Skeletal muscle tissue (tissue), 4 donors: ENCODE data around the gene KIT. TPM values are rescaled to one million over a fixed set of nuclear protein-coding genes. Genes with fewer than 3 reads are reported as not detected.

Experiments
- H3K27ac ChIP-seq: one replicate; pipeline ENCODE4 v1.7.0; 2013; ENCODE audit warnings: mild to moderate bottlenecking, low read depth, low read length, inconsistent platforms
- H3K27me3 ChIP-seq, 3 donors: one replicate each; pipeline ENCODE4 v1.7.0; 2013; ENCODE audit warnings: low read length in 3 of 3; ENCODE audit not compliant: control insufficient read depth in 3 of 3, insufficient read depth in 3 of 3
- H3K36me3 ChIP-seq, 3 donors: one replicate each; pipeline ENCODE4 v1.7.0; 2013; ENCODE audit warnings: low read length in 3 of 3; ENCODE audit not compliant: control insufficient read depth in 3 of 3, insufficient read depth in 3 of 3
- H3K4me1 ChIP-seq, 3 donors: one replicate each; pipeline ENCODE4 v1.7.0; 2013; ENCODE audit warnings: low read length in 3 of 3, mild to moderate bottlenecking in 3 of 3; ENCODE audit not compliant: control insufficient read depth in 3 of 3, insufficient read depth in 3 of 3
- H3K4me3 ChIP-seq, 3 donors: one replicate each; pipeline ENCODE4 v1.7.0; 2013; ENCODE audit warnings: low read length in 3 of 3
- H3K9ac ChIP-seq, 3 donors: one replicate each; pipeline ENCODE4 v1.7.0; 2013; ENCODE audit warnings: low read length in 3 of 3, mild to moderate bottlenecking in 3 of 3, moderate library complexity in 2 of 3, low read depth in 1 of 3
- H3K9me3 ChIP-seq, 3 donors: one replicate each; pipeline ENCODE4 v1.7.0; 2013; ENCODE audit warnings: low read length in 3 of 3; ENCODE audit not compliant: control insufficient read depth in 3 of 3
- total RNA-seq: library from RNA; depleted of rRNA; stranded (reverse); fragments of >200 nt; gene quantifications from one replicate; pipeline ENCODE4 v1.2.3, GENCODE V29; 2014
- donor health status: Osteomylitis.

Gene KIT
- total RNA-seq, 1 donor from 2014 or later: 11.5 TPM

DNA sequence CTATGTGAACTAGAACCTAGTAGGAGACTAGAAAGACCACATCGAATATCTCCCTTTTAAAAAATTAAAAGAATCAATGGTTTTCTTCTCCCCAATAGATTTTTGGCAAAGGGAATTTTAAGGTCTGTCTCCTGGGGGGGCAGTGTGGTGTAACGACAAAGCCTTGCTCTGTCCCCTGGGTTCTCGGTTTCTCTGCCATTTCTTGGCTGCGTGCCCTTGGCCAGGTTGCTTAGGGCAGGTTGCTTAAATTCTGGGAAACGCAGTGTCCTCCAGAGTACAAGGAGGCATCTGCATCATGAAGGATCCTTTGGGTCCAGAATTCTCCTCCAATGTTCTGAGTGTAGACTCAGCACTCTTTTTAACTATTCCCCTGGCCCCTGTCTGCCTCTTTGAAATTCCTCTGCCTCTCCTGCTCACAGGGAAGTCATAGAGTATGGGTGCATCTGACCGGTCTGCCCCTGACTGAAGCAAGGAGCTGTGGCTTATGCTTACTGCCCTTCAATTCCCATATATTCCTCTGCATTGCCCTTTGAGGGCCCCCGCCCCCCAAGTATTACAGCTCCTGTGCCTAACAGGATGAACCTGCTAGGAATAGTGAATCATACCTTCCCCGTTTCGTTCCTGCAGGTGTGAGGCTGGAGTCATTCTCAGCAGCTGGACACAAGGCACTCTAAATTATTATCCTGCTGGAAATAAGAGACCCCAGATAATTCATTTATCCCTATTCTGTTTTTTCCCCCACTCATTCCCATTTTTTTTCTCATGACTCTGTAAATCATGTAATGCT is 2.2 kb downstream of the KIT start:
- Histone ChIP-seq H3K9ac (no peak overlapping the region), H3K9me3 (no peaks in the 10 kb centered on the region), H3K4me1 (peaks cover 20 to 27% (median 22%) of the 10 kb centered on the region in 3 donors), H3K36me3 (no peaks in the 10 kb centered on the region), H3K27ac (no peak overlapping the region), H3K27me3 (peaks cover 12 to 46% (median 45%) of the 10 kb centered on the region in 3 donors), H3K4me3 (peak overlapping the region; percentile 64 to 69 (median 67))

DNA sequence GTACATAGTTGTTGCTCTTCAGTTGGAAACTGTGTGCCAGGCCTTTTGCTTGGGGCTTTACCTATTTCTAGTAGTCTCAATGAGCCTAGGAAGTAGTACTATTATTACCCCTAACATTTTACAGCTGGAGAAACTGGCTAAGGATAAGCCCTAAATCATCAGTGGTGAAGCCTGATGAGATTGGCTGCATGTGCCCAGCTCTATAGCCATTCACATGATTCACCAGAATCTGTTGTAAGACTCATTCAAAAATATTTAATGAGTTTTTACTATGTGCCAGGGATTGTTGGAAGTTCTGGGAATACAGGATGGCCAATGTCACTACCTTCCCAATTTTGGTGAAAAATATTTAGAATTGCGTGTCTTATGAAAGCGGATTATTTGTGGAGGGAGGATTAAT is 2.8 kb downstream of the KIT start:
- H3K9ac ChIP-seq: no peak overlapping the region
- no peaks in the 10 kb centered on the region for H3K36me3 ChIP-seq
- peaks cover 12 to 45% (median 44%) of the 10 kb centered on the region in 3 donors for H3K27me3 ChIP-seq
- H3K4me3 ChIP-seq: no peak overlapping the region
- H3K4me1 ChIP-seq: peaks cover 20 to 27% (median 22%) of the 10 kb centered on the region in 3 donors
- no peak overlapping the region for H3K27ac ChIP-seq
- H3K9me3 ChIP-seq: no peaks in the 10 kb centered on the region

DNA sequence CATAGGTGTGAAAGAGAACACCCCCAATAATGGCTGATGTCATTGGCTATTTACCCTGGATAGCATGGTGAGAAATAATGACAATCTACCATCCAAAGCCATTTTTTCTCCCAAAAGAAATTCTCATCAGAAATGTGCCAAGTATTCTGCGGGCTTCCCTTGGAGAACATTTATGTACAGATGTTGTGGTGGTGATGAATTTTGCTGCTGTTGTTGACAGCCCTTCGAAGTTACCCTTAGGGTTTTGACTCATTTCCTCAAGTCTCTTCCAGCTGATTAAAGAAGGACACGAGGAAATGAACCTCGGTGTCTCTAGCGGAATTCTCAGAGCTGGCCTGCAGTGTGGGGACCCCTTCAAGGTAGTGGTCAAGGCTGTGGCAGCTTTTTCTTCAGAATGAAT is 3.4 kb downstream of the KIT start:
- no peaks in the 10 kb centered on the region for H3K36me3 ChIP-seq
- H3K9ac ChIP-seq: no peak overlapping the region
- no peaks in the 10 kb centered on the region for H3K9me3 ChIP-seq
- peaks cover 20 to 27% (median 22%) of the 10 kb centered on the region in 3 donors for H3K4me1 ChIP-seq
- H3K27me3 ChIP-seq: peaks cover 12 to 45% (median 42%) of the 10 kb centered on the region in 3 donors
- H3K27ac ChIP-seq: no peak overlapping the region
- no peak overlapping the region for H3K4me3 ChIP-seq

DNA sequence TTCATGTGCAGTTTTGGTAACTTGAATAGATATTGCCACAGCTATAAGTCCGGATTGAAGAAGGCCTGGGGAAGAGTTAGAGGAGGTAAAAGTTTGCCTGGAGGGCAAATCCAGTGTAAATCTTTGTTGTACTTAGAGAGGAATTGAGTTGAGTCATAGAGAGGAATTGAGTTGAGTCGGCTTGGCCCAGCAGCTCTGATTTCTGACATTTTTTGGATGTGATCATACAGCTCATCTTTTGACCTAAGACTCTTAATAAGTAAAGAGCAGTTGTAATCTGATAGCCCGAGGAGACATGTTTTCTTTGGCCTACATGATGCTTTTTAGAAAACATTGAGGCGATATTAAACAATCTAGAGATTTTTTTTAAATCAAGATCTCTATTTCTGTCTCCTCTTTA is 3.9 kb downstream of the KIT start:
- H3K9ac ChIP-seq: no peak overlapping the region
- no peak overlapping the region for H3K27ac ChIP-seq
- peaks cover 12 to 45% (median 39%) of the 10 kb centered on the region in 3 donors for H3K27me3 ChIP-seq
- H3K4me1 ChIP-seq: peaks cover 20 to 27% (median 22%) of the 10 kb centered on the region in 3 donors
- no peaks in the 10 kb centered on the region for H3K9me3 ChIP-seq
- no peak overlapping the region for H3K4me3 ChIP-seq
- H3K36me3 ChIP-seq: no peaks in the 10 kb centered on the region

DNA sequence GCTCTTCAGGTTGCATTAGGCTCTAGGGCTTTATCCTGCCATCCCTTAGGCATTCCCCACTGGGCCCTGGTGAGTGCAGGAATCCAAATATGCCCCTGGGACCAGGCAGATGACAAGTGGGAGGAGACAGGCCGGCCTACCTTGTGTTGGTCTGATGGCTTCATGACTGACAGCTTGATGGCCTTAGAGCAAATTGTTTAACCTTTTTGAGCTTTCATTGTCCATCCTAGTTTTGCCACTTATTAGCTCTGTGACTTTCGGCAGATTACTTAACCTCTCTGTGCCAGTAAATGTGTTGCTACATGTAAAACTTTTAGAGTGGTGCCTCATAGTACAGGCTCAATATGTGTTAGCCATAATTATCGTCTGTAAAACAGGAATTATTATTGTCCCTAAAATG is 4.4 kb downstream of the KIT start:
- H3K9ac ChIP-seq: no peak overlapping the region
- no peaks in the 10 kb centered on the region for H3K36me3 ChIP-seq
- peaks cover 19 to 26% (median 22%) of the 10 kb centered on the region in 3 donors for H3K4me1 ChIP-seq
- H3K4me3 ChIP-seq: no peak overlapping the region
- H3K9me3 ChIP-seq: no peaks in the 10 kb centered on the region
- no peak overlapping the region for H3K27ac ChIP-seq
- peaks cover 11 to 43% (median 35%) of the 10 kb centered on the region in 3 donors for H3K27me3 ChIP-seq

- Histone ChIP-seq H3K4me3 (no peak overlapping the region), H3K36me3 (no peaks in the 10 kb centered on the region), H3K9ac (no peak overlapping the region), H3K4me1 (peaks cover 15 to 19% (median 15%) of the 10 kb centered on the region in 3 donors), H3K9me3 (no peaks in the 10 kb centered on the region), H3K27me3 (peaks cover 6 to 34% (median 28%) of the 10 kb centered on the region in 3 donors), H3K27ac (no peak overlapping the region)
Measured at GRCh38 chr4:54662901-54663585, 5.3 kb downstream of the KIT start.

DNA sequence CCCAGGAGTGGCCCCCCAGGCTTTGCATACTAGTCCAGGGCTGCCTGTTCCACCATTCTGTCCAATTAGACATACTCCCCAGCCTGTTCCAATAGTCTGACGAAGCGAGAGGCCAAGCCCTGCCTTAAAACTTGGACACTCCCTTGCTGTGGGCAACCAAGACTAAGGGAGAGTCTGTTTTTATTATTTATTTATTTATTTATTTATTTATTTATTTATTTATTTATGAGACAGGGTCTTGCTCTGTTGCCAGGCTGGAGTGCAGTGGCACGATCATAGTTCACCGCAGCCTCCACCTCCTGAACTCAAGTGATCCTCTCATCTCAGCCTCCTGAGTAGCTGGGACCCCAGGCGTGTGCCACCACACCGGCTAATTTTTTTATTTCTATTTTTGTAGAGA is 6.6 kb downstream of the KIT start:
- Histone ChIP-seq H3K9me3 (no peaks in the 10 kb centered on the region), H3K27ac (no peak overlapping the region), H3K4me1 (peaks cover 4 to 9% (median 8%) of the 10 kb centered on the region in 3 donors), H3K9ac (no peak overlapping the region), H3K4me3 (no peak overlapping the region), H3K36me3 (no peaks in the 10 kb centered on the region), H3K27me3 (peaks cover 5 to 25% (median 17%) of the 10 kb centered on the region in 3 donors)

GRCh38 chr4:54668014-54668611 is 10.4 kb downstream of the KIT start:
- H3K9ac ChIP-seq: no peak overlapping the region
- H3K27ac ChIP-seq: no peak overlapping the region
- no peaks in the 10 kb centered on the region for H3K4me1 ChIP-seq
- no peak overlapping the region for H3K4me3 ChIP-seq
- H3K9me3 ChIP-seq: no peaks in the 10 kb centered on the region
- no peaks in the 10 kb centered on the region for H3K36me3 ChIP-seq
- peaks cover 0 to 5% (median 0%) of the 10 kb centered on the region in 3 donors for H3K27me3 ChIP-seq

GRCh38 chr4:54669831-54670230 is 12.1 kb downstream of the KIT start:
- no peaks in the 10 kb centered on the region for H3K27me3 ChIP-seq
- no peak overlapping the region for H3K9ac ChIP-seq
- H3K4me3 ChIP-seq: no peak overlapping the region
- no peaks in the 10 kb centered on the region for H3K9me3 ChIP-seq
- H3K36me3 ChIP-seq: no peaks in the 10 kb centered on the region
- H3K27ac ChIP-seq: no peak overlapping the region
- no peaks in the 10 kb centered on the region for H3K4me1 ChIP-seq
